ENCODE data around the gene BDKRB2. TPM values are rescaled to one million over a fixed set of nuclear protein-coding genes. Genes with fewer than 3 reads are reported as not detected.

BDKRB2 gene
- 0.11 TPM in 1 of 2 replicates, not detected in the other for total RNA-seq (2014; rRNA removed; shearing (Covaris generic))

GRCh38 chr14:96204151-96205058, at the start of gene BDKRB2:
Gene BDKRB2, plus strand, starts transcription at chr14:96204839. Its CDS starts 32,269 bp downstream, at chr14:96237108.

DNA sequence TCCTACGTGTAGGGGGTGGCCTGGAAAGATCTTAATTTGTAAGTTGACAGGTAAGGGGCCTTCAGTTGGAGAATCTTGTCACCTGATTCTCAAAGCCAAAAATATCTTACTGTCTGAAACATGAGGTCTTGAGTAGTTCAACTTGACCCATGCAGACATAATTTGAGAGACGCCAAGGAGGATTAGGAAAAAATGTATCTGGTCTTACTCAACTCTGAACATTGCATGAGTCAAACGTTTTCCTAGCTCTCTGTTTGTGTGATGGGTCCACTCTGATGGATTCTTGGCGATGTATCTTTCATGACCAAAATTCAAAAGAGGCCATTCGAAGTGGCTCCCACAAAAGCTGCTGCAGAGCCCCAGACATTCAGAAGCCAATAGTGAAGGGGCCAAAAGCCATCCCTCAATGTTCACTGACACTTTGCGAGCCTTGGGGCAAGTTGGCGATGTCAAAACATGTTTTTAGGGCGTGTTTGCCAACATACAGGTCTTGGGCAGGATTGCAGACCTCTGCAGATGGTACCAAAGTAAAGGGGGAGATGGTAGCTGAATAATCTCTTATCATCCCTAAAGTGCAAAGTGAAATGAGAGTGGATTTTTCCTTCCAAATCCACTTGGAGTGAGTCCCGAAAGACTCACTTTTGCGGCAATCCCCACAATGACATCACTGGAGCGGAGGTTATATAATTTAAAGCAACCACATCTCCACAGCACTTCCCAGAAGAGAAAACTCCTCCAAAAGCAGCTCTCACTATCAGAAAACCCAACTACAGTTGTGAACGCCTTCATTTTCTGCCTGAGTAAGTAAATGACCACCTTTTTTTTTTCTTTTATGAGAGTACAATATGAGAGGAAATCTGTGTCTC, 51.1 kb downstream of the BDKRB2 start, which contains the start of gene BDKRB1:
Gene BDKRB1, plus strand, starts transcription at position 710 of the 866 bp plus-strand sequence. CDS start 7,473 bp downstream, outside the sequence.

Small RNA genes within 50 kb of the gene (small RNA-seq; reads per million reads assigned to genes)
- gene CKS1BP1 = not detected

Other genes starting within 250 kb of the BDKRB2 start
- 0.19 and 0.37 TPM in 2 replicates for gene C14orf132, start 165.5 kb upstream of the BDKRB2 start, total RNA-seq (2014; rRNA removed; shearing (Covaris generic))
- gene BDKRB1, start 51.4 kb downstream of the BDKRB2 start, total RNA-seq (2014; rRNA removed; shearing (Covaris generic)) = not detected in 2 replicates
- 7.7 and 10.4 TPM in 2 replicates for gene ATG2B, start 158.5 kb downstream of the BDKRB2 start, total RNA-seq (2014; rRNA removed; shearing (Covaris generic))
- gene GSKIP, start 158.7 kb downstream of the BDKRB2 start, total RNA-seq (2014; rRNA removed; shearing (Covaris generic)) = 8.9 and 12.6 TPM in 2 replicates
- 0.38 and 0.69 TPM in 2 replicates for gene AK7, start 187.3 kb downstream of the BDKRB2 start, total RNA-seq (2014; rRNA removed; shearing (Covaris generic))